Measurements from ENCODE around the gene CADM1. TPM values are rescaled to one million over a fixed set of nuclear protein-coding genes. Genes with fewer than 3 reads are reported as not detected.

CADM1 gene
- total RNA-seq, 2 donors from 2014 or later = 0.61 to 1.3 TPM

GRCh38 chr11:115364896-115365295, 139.3 kb downstream of the CADM1 start:
- Mint-ChIP-seq H3K9me3 (no peaks in the 10 kb centered on the region), H3K27me3 (no peaks in the 10 kb centered on the region), H3K27ac (no peak overlapping the region), H3K4me1 (no peaks in the 10 kb centered on the region), H3K4me3 (no peak overlapping the region), H3K36me3 (ENCODE audit: low read depth) (no peaks in the 10 kb centered on the region)
- ATAC-seq (replicated peaks) = no peak

GRCh38 chr11:115363921-115364320, 140.3 kb downstream of the CADM1 start:
- no peaks in the 10 kb centered on the region for H3K9me3 Mint-ChIP-seq
- H3K4me1 Mint-ChIP-seq = no peaks in the 10 kb centered on the region
- H3K4me3 Mint-ChIP-seq = no peak overlapping the region
- H3K36me3 Mint-ChIP-seq (ENCODE audit: low read depth) = no peaks in the 10 kb centered on the region
- no peaks in the 10 kb centered on the region for H3K27me3 Mint-ChIP-seq
- H3K27ac Mint-ChIP-seq = no peak overlapping the region
- no peak for ATAC-seq (replicated peaks)

- ATAC-seq (replicated peaks) = no peak
- Mint-ChIP-seq H3K9me3 (no peaks in the 10 kb centered on the region), H3K27me3 (no peaks in the 10 kb centered on the region), H3K36me3 (ENCODE audit: low read depth) (no peaks in the 10 kb centered on the region), H3K4me1 (no peaks in the 10 kb centered on the region), H3K4me3 (no peak overlapping the region), H3K27ac (no peak overlapping the region)
Measured at GRCh38 chr11:115363426-115363825, 140.8 kb downstream of the CADM1 start.

GRCh38 chr11:115362997-115363396, 141.2 kb downstream of the CADM1 start:
- ATAC-seq (replicated peaks) = no peak
- Mint-ChIP-seq H3K27me3 (no peaks in the 10 kb centered on the region), H3K4me1 (no peaks in the 10 kb centered on the region), H3K9me3 (no peaks in the 10 kb centered on the region), H3K27ac (no peak overlapping the region), H3K36me3 (ENCODE audit: low read depth) (no peaks in the 10 kb centered on the region), H3K4me3 (no peak overlapping the region)

- H3K4me1 Mint-ChIP-seq = no peaks in the 10 kb centered on the region
- H3K27ac Mint-ChIP-seq = no peak overlapping the region
- no peak for ATAC-seq (replicated peaks)
- no peaks in the 10 kb centered on the region for H3K27me3 Mint-ChIP-seq
- H3K4me3 Mint-ChIP-seq = no peak overlapping the region
- no peaks in the 10 kb centered on the region for H3K9me3 Mint-ChIP-seq
- H3K36me3 Mint-ChIP-seq (ENCODE audit: low read depth) = no peaks in the 10 kb centered on the region
Measured at GRCh38 chr11:115361025-115361424, 143.2 kb downstream of the CADM1 start.

GRCh38 chr11:115360186-115360824, 143.9 kb downstream of the CADM1 start:
- no peaks in the 10 kb centered on the region for H3K27me3 Mint-ChIP-seq
- no peaks in the 10 kb centered on the region for H3K9me3 Mint-ChIP-seq
- no peak overlapping the region for H3K4me3 Mint-ChIP-seq
- no peaks in the 10 kb centered on the region for H3K36me3 Mint-ChIP-seq (ENCODE audit: low read depth)
- no peak for ATAC-seq (replicated peaks)
- no peak overlapping the region for H3K27ac Mint-ChIP-seq
- no peaks in the 10 kb centered on the region for H3K4me1 Mint-ChIP-seq

- no peaks in the 10 kb centered on the region for H3K36me3 Mint-ChIP-seq (ENCODE audit: low read depth)
- no peaks in the 10 kb centered on the region for H3K9me3 Mint-ChIP-seq
- H3K27ac Mint-ChIP-seq = no peak overlapping the region
Measured at GRCh38 chr11:115357066-115357465, 147.1 kb downstream of the CADM1 start.

GRCh38 chr11:115352805-115353485, 151.3 kb downstream of the CADM1 start:
- no peak for ATAC-seq (replicated peaks)
- no peaks in the 10 kb centered on the region for H3K4me1 Mint-ChIP-seq
- no peak overlapping the region for H3K4me3 Mint-ChIP-seq
- no peaks in the 10 kb centered on the region for H3K36me3 Mint-ChIP-seq (ENCODE audit: low read depth)
- H3K27ac Mint-ChIP-seq = no peak overlapping the region
- H3K9me3 Mint-ChIP-seq = no peaks in the 10 kb centered on the region
- peaks cover 3% of the 10 kb centered on the region for H3K27me3 Mint-ChIP-seq

More at GRCh38 chr11:115357066-115357465, 147.1 kb downstream of the CADM1 start:
- Mint-ChIP-seq H3K4me1 (no peaks in the 10 kb centered on the region), H3K27me3 (no peaks in the 10 kb centered on the region), H3K4me3 (no peak overlapping the region)
- ATAC-seq (replicated peaks) = no peak

- Mint-ChIP-seq H3K4me3 (no peak overlapping the region), H3K36me3 (ENCODE audit: low read depth) (no peaks in the 10 kb centered on the region), H3K27ac (no peak overlapping the region), H3K9me3 (no peaks in the 10 kb centered on the region), H3K4me1 (no peaks in the 10 kb centered on the region), H3K27me3 (peaks cover 3% of the 10 kb centered on the region)
- no peak for ATAC-seq (replicated peaks)
Measured at GRCh38 chr11:115349335-115350017, 154.7 kb downstream of the CADM1 start.

- Mint-ChIP-seq H3K27me3 (peaks cover 3% of the 10 kb centered on the region), H3K27ac (no peak overlapping the region), H3K4me1 (no peaks in the 10 kb centered on the region), H3K36me3 (ENCODE audit: low read depth) (no peaks in the 10 kb centered on the region), H3K4me3 (no peak overlapping the region), H3K9me3 (no peaks in the 10 kb centered on the region)
- no peak for ATAC-seq (replicated peaks)
Measured at GRCh38 chr11:115348416-115348815, 155.8 kb downstream of the CADM1 start.

GRCh38 chr11:115347106-115347505, 157.1 kb downstream of the CADM1 start:
- ATAC-seq (replicated peaks) = no peak
- peaks cover 3% of the 10 kb centered on the region for H3K27me3 Mint-ChIP-seq
- H3K4me3 Mint-ChIP-seq = no peak overlapping the region
- H3K4me1 Mint-ChIP-seq = no peaks in the 10 kb centered on the region
- H3K9me3 Mint-ChIP-seq = no peaks in the 10 kb centered on the region
- H3K27ac Mint-ChIP-seq = no peak overlapping the region
- no peaks in the 10 kb centered on the region for H3K36me3 Mint-ChIP-seq (ENCODE audit: low read depth)

GRCh38 chr11:115345840-115346239, 158.4 kb downstream of the CADM1 start:
- Mint-ChIP-seq H3K9me3 (no peaks in the 10 kb centered on the region), H3K27ac (no peak overlapping the region), H3K36me3 (ENCODE audit: low read depth) (no peaks in the 10 kb centered on the region), H3K4me1 (no peaks in the 10 kb centered on the region), H3K27me3 (no peaks in the 10 kb centered on the region), H3K4me3 (no peak overlapping the region)
- no peak for ATAC-seq (replicated peaks)

GRCh38 chr11:115345361-115345760, 158.9 kb downstream of the CADM1 start:
- Mint-ChIP-seq H3K27ac (no peak overlapping the region), H3K27me3 (no peaks in the 10 kb centered on the region), H3K9me3 (no peaks in the 10 kb centered on the region), H3K4me3 (no peak overlapping the region), H3K36me3 (ENCODE audit: low read depth) (no peaks in the 10 kb centered on the region), H3K4me1 (no peaks in the 10 kb centered on the region)
- no peak for ATAC-seq (replicated peaks)

- no peak for ATAC-seq (replicated peaks)
- no peaks in the 10 kb centered on the region for H3K9me3 Mint-ChIP-seq
- no peak overlapping the region for H3K27ac Mint-ChIP-seq
- no peaks in the 10 kb centered on the region for H3K4me1 Mint-ChIP-seq
- no peak overlapping the region for H3K4me3 Mint-ChIP-seq
- H3K27me3 Mint-ChIP-seq = no peaks in the 10 kb centered on the region
- H3K36me3 Mint-ChIP-seq (ENCODE audit: low read depth) = no peaks in the 10 kb centered on the region
Measured at GRCh38 chr11:115344846-115345245, 159.4 kb downstream of the CADM1 start.

- Mint-ChIP-seq H3K36me3 (ENCODE audit: low read depth) (no peaks in the 10 kb centered on the region), H3K27ac (no peak overlapping the region), H3K4me1 (no peaks in the 10 kb centered on the region), H3K4me3 (no peak overlapping the region), H3K9me3 (no peaks in the 10 kb centered on the region), H3K27me3 (no peaks in the 10 kb centered on the region)
- ATAC-seq (replicated peaks) = no peak
Measured at GRCh38 chr11:115342142-115342541, 162.1 kb downstream of the CADM1 start.
